Right cardiac atrium (tissue), 5 donors: Measurements from ENCODE around the gene CEBPB. TPM values are rescaled to one million over a fixed set of nuclear protein-coding genes. Genes with fewer than 3 reads are reported as not detected.

Experiments
- ATAC-seq, 2 donors: fragments of 200-7000 bp; cut with Tn5 transposase; one replicate each; pipeline versions ENCODE4 v1.8.0 to v1.9.1; 2020; ENCODE audit warnings: moderate library complexity in 2 of 2, mild to moderate bottlenecking in 1 of 2
- DNase-seq, 3 donors: peaks; one replicate each; pipeline ENCODE4 v3.0.0-alpha.2; 2020
- H3K27ac ChIP-seq: one replicate; pipeline ENCODE4 v1.5.1; 2013; ENCODE audit warnings: mild to moderate bottlenecking, low read length, control low read depth, moderate library complexity
- H3K27me3 ChIP-seq: one replicate; pipeline ENCODE4 v1.6.1; 2013; ENCODE audit not compliant: control insufficient read depth, insufficient read depth
- H3K4me1 ChIP-seq: one replicate; pipeline ENCODE4 v1.6.1; 2013; ENCODE audit warnings: low read length; ENCODE audit not compliant: control insufficient read depth, insufficient read depth
- H3K4me3 ChIP-seq: one replicate; pipeline ENCODE4 v1.5.1; 2013; ENCODE audit warnings: low read length, control low read depth
- H3K9me3 ChIP-seq: one replicate; pipeline ENCODE4 v1.6.1; 2013; ENCODE audit warnings: low read length; ENCODE audit not compliant: control insufficient read depth
- WGBS: extraction: QIAGEN DNeasy Blood & Tissue Kit; methylation state at CpG from one replicate; pipeline ENCODE4 v1.1.7; 2013; 5-methylcytosine and 5-hydroxymethylcytosine counted together
- intact Hi-C, 4 donors: fragments of 100-400 bp; cut with DNase I; formaldehyde crosslinking; loops; one replicate each; pipeline versions ENCODE4 v1.11.0 to v1.14.0; 2022 to 2023
- long read RNA-seq, 4 donors: library from polyadenylated mRNA; unstranded; transcript quantifications; one replicate each; pipeline ENCODE4 v2.0.0, GENCODE V29; 2020 to 2021
- polyA plus RNA-seq: library from polyadenylated mRNA; stranded (reverse); fragments of 200-250 nt; gene quantifications from one replicate; pipeline ENCODE4 v1.2.3, GENCODE V29; 2013
- total RNA-seq, 4 donors: library from RNA; stranded (reverse); fragmentation: NEBNext Ultra II Directional; extraction: Animal tissue kit (Norgen Biotek cat#: 25700); gene quantifications; one replicate each; pipeline ENCODE4 v1.2.1, GENCODE V29; 2021
- donor health status: healthy with polysubstance abuse.
- donor health status: DM: no; HTN: yes; CAD: no.
- donor health status: DM: no; HTN: no; CAD: no.
- donor health status: DM: no; HTN: yes; CAD: no; lungs with severe emphysema.
- donor health status: DM: yes; HTN: yes; CAD: no.

CEBPB gene
- total RNA-seq = 10 to 100 TPM; 46.2 to 92.4 (median 64.3) TPM
- 16.4 TPM for polyA plus RNA-seq
- long read RNA-seq, donor 1, transcript CEBPB-201 (1 exons, 1,956 nt) = major isoform, 189 of 192 reads
- long read RNA-seq, donor 1, partial matches to known transcripts = 0 of 192 reads
- long read RNA-seq, donor 1, other reads (novel, unspliced or antisense) = 3 of 192 reads
- long read RNA-seq, donor 2, transcript CEBPB-201 (1 exons, 1,956 nt) = major isoform, 118 of 119 reads
- long read RNA-seq, donor 2, partial matches to known transcripts = 0 of 119 reads
- long read RNA-seq, donor 2, other reads (novel, unspliced or antisense) = 1 of 119 reads
- long read RNA-seq, donor 3, transcript CEBPB-201 (1 exons, 1,956 nt) = major isoform, 16 of 16 reads
- long read RNA-seq, donor 3, partial matches to known transcripts = 0 of 16 reads
- long read RNA-seq, donor 3, other reads (novel, unspliced or antisense) = 0 of 16 reads
- long read RNA-seq, donor 4, transcript CEBPB-201 (1 exons, 1,956 nt) = major isoform, 97 of 100 reads
- long read RNA-seq, donor 4, partial matches to known transcripts = 0 of 100 reads
- long read RNA-seq, donor 4, other reads (novel, unspliced or antisense) = 3 of 100 reads

GRCh38 chr20:50190251-50191064 lies at the start of gene CEBPB:
TSS of gene CEBPB (plus strand) at chr20:50190830. CDS start at chr20:50191034, 204 bp downstream.
- DNase-seq (peak; percentile 91 to 97 (median 97)), ATAC-seq (peak; percentile 70 to 83)
- WGBS = under 1% methylated on average over 88 of the region's 89 CpGs
- intact Hi-C loops = loop anchor here (2.0 to 10.0 kb wide), 8 partner anchors 84 to 274 kb away; no protein-coding TSS in a partner anchor
- peak within 1 kb of the TSS; percentile 64 for H3K4me3 ChIP-seq
- peaks cover 10% of the 10 kb centered on the region for H3K4me1 ChIP-seq
- no peaks in the 10 kb centered on the region for H3K27me3 ChIP-seq
- peak within 1 kb of the TSS; percentile 86 for H3K27ac ChIP-seq
- no peaks in the 10 kb centered on the region for H3K9me3 ChIP-seq

- peaks cover 10% of the 10 kb centered on the region for H3K4me1 ChIP-seq
- WGBS = 89% methylated on average over 6 of the region's 6 CpGs
- H3K27me3 ChIP-seq = no peaks in the 10 kb centered on the region
- intact Hi-C loops = no loop called here
- no peak overlapping the region for H3K4me3 ChIP-seq
- DNase-seq (no peak), ATAC-seq (no peak)
- no peaks in the 10 kb centered on the region for H3K9me3 ChIP-seq
- H3K27ac ChIP-seq = no peak overlapping the region
Measured at GRCh38 chr20:50141018-50141675, 49.5 kb upstream of the CEBPB start.

GRCh38 chr20:50141811-50142561 lies 48.6 kb upstream of the CEBPB start:
- Histone ChIP-seq H3K4me1 (peaks cover 14% of the 10 kb centered on the region), H3K4me3 (no peak overlapping the region), H3K27ac (no peak overlapping the region), H3K9me3 (no peaks in the 10 kb centered on the region), H3K27me3 (no peaks in the 10 kb centered on the region)
- intact Hi-C loops = no loop called here
- WGBS = 75% methylated on average over 12 of the region's 12 CpGs
- DNase-seq (peak in 1 of 3 donors; percentile 51), ATAC-seq (peak in 1 of 2 donors; percentile 80)

DNA sequence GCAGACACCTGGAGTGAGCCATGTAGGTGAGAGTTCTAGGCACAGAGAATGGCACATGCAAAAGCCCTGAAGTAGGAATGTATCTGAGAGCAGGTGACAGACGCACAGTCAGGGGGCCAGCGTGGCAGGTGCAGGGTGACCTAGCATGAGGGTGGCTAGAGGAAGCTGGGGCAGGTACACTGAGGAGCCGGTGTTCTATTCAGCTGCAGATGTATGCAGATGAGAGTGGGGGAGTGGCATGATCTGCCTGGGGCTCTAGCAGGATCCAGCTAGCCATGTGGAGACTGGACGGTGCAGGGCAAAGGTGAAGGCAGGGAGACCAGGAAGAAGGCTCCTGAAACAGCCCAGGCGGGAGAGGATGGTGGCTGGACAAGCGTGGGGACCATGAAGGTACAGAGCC lies 47.8 kb upstream of the CEBPB start:
- peaks cover 11% of the 10 kb centered on the region for H3K4me1 ChIP-seq
- 81% methylated on average over 6 of the region's 6 CpGs for WGBS

GRCh38 chr20:50144362-50144761 lies 46.3 kb upstream of the CEBPB start:
- Histone ChIP-seq H3K9me3 (no peaks in the 10 kb centered on the region), H3K27ac (no peak overlapping the region), H3K4me1 (peaks cover 8% of the 10 kb centered on the region), H3K27me3 (no peaks in the 10 kb centered on the region), H3K4me3 (no peak overlapping the region)
- peak in 2 of 3 donors; percentile 77 to 79 for DNase-seq
- intact Hi-C loops = no loop called here
- 66% methylated on average over 4 of the region's 4 CpGs for WGBS
- ATAC-seq = peak; percentile 55 to 60

More for the DNA sequence above, 47.8 kb upstream of the CEBPB start:
- DNase-seq (no peak), ATAC-seq (no peak)
- H3K9me3 ChIP-seq = no peaks in the 10 kb centered on the region
- H3K27me3 ChIP-seq = no peaks in the 10 kb centered on the region
- H3K27ac ChIP-seq = no peak overlapping the region
- no peak overlapping the region for H3K4me3 ChIP-seq
- intact Hi-C loops = no loop called here

DNA sequence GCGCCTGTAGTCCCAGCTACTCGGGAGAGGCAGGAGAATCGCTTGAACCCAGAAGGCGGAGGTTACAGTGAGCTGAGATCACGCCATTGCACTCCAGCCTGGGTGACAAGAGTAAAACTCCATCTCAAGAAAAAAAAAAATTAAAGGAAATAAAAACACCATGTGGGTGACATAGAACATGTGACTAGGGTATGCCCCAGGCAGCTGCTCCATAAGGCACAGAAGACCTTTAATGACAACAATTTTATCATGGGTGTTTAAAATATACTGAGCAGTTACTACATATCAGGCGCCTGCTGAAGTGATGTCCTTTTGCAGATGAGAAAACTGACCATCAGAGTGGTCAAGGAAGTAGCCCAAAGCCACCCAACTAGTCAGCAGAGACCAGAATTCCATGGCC lies 45.1 kb upstream of the CEBPB start:
- Histone ChIP-seq H3K9me3 (no peaks in the 10 kb centered on the region), H3K27ac (no peak overlapping the region)

GRCh38 chr20:50146214-50146613 lies 44.4 kb upstream of the CEBPB start:
- DNase-seq = no peak
- 86% methylated on average over 6 of the region's 6 CpGs for WGBS
- no peaks in the 10 kb centered on the region for H3K9me3 ChIP-seq
- H3K27me3 ChIP-seq = no peaks in the 10 kb centered on the region
- H3K27ac ChIP-seq = no peak overlapping the region
- H3K4me1 ChIP-seq = peaks cover 13% of the 10 kb centered on the region
- intact Hi-C loops = no loop called here
- no peak for ATAC-seq
- no peak overlapping the region for H3K4me3 ChIP-seq

More for the DNA sequence above, 45.1 kb upstream of the CEBPB start:
- no peak for DNase-seq
- Histone ChIP-seq H3K27me3 (no peaks in the 10 kb centered on the region), H3K4me3 (no peak overlapping the region), H3K4me1 (peaks cover 13% of the 10 kb centered on the region)
- intact Hi-C loops = no loop called here
- 91% methylated on average over 6 of the region's 6 CpGs for WGBS
- no peak for ATAC-seq

- intact Hi-C loops = no loop called here
- WGBS = 61% methylated on average over 17 of the region's 17 CpGs
- H3K27me3 ChIP-seq = no peaks in the 10 kb centered on the region
- ATAC-seq (peak; percentile 49 to 84), DNase-seq (peak; percentile 70 to 76 (median 70))
- no peaks in the 10 kb centered on the region for H3K9me3 ChIP-seq
- H3K27ac ChIP-seq = peak overlapping the region; percentile 73
- H3K4me3 ChIP-seq = no peak overlapping the region
- peaks cover 12% of the 10 kb centered on the region for H3K4me1 ChIP-seq
Measured at GRCh38 chr20:50146732-50147662, 43.6 kb upstream of the CEBPB start.

DNA sequence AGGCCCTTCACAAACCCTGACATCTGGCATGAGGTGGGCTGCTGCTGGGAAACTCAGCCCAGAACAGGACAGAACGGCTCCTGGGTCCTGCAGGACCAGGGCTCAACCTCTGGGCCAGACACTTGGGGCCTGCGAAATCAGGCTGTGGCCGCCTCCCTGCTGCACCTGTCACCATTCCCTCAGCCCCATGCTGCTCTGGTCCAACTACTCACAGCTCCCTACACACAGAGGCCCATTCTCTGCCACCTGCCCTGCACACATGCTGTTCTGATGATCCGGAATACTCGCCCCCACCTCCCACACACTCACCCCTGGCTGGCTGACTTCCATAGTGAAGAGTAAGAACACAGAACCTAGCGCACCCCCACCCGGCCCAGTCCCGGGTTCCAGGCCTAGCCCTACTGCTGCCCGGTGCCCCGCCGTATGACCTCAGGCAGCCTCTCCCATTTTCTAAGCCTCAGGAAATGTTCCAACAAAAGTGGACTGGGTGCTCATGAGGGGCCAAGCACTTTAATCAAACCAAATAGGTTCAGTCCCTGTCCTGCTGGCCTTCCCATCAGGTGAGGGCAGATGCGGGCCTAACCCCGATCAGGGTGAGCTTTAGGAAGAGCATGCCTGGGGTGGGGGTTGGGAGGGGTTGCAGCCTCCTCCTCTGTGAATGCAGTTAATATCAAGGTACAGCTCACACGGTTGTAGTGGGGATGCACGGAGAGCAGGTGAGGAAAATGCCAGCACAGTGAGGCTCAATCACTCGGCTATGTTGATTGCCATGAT lies 41.0 kb upstream of the CEBPB start:
- H3K4me1 ChIP-seq = peaks cover 17% of the 10 kb centered on the region
- H3K4me3 ChIP-seq = no peak overlapping the region
- WGBS = 83% methylated on average over 16 of the region's 16 CpGs
- ATAC-seq (no peak), DNase-seq (peak in 1 of 3 donors; percentile 36)
- intact Hi-C loops = no loop called here
- no peak overlapping the region for H3K27ac ChIP-seq
- H3K27me3 ChIP-seq = no peaks in the 10 kb centered on the region
- no peaks in the 10 kb centered on the region for H3K9me3 ChIP-seq
